ENCODE results near the gene ADORA2A. TPM values are rescaled to one million over a fixed set of nuclear protein-coding genes. Genes with fewer than 3 reads are reported as not detected.

Gene ADORA2A
- total and polyA plus RNA-seq, 2 of the 8 experiments (the other 6 are each of a cell fraction or from before 2014, with no cell fraction given), result 7.1 to 20.3 TPM

GRCh38 chr22:24467340-24467739, 39.9 kb downstream of the ADORA2A start:
- FAIRE-seq (no peak), DNase-seq (ENCODE audit: low read depth in 1 of 2, low spot score in 2 of 2) (no peak)
- no peak overlapping the region for H3K4me3 ChIP-seq (ENCODE audit: extremely low read depth in 1 of 4, insufficient read depth in 2 of 4, low read depth in 3 of 4, low read length in 4 of 4)
- H3K56ac ChIP-seq (replicated peaks; ENCODE audit: insufficient read length, low read depth, low read length), result no peak overlapping the region
- no peak overlapping the region for H3K23ac ChIP-seq (ENCODE audit: insufficient read length)
- no peak overlapping the region for H3K18ac ChIP-seq (ENCODE audit: extremely low read depth, low read length)
- no peak overlapping the region for H2BK120ac ChIP-seq (replicated peaks; ENCODE audit: low read depth, low read length)
- H2BK20ac ChIP-seq (ENCODE audit: low read length), result no peak overlapping the region
- H3K9ac ChIP-seq (replicated peaks in 1 of 4; ENCODE audit: extremely low read depth in 1 of 4, low read depth in 3 of 4, low read length in 3 of 4), result no peak overlapping the region
- no peaks in the 10 kb centered on the region for H3K79me2 ChIP-seq (ENCODE audit: control insufficient read depth in 1 of 2, insufficient read depth in 2 of 2, low read length in 2 of 2)
- no peaks in the 10 kb centered on the region for H3K27me3 ChIP-seq (replicated peaks in 1 of 4; ENCODE audit: control insufficient read depth in 3 of 4, extremely low read depth in 1 of 4, insufficient read depth in 3 of 4, low read length in 3 of 4)
- CTCF ChIA-PET (ENCODE audit: partially characterized antibody), result interaction anchor here (0.8 to 1.8 kb wide), 3 partner anchors 12 to 45 kb away, joined by 3 to 4 read pairs (median 3); no protein-coding TSS in a partner anchor
- no peaks in the 10 kb centered on the region for H3K36me3 ChIP-seq (ENCODE audit: control insufficient read depth in 2 of 4, insufficient read depth in 4 of 4, low read length in 3 of 4)
- no peak overlapping the region for H3K4ac ChIP-seq (replicated peaks; ENCODE audit: insufficient read length, low read depth, low read length)
- no peaks in the 10 kb centered on the region for H3K79me1 ChIP-seq (ENCODE audit: low read depth, low read length)
- no peaks in the 10 kb centered on the region for H3K23me2 ChIP-seq (ENCODE audit: low read depth, low read length)
- TF ChIP-seq SIX5 (IDR thresholded peaks at IDR 0.05; ENCODE audit: low read depth, low read length) (no peak), SUZ12 (IDR thresholded peaks at IDR 0.05; ENCODE audit: low read length) (no peak)
- H3K27ac ChIP-seq (ENCODE audit: low read depth, low read length), result no peak overlapping the region
- H2BK5ac ChIP-seq (ENCODE audit: low read depth, low read length), result no peak overlapping the region
- H2AFZ ChIP-seq (ENCODE audit: low read length), result no peak overlapping the region
- H3K4me1 ChIP-seq (replicated peaks in 1 of 4; ENCODE audit: control insufficient read depth in 3 of 4, insufficient read depth in 4 of 4, low read length in 3 of 4), result peaks cover 4 to 8% (median 6%) of the 10 kb centered on the region in 4 experiments; a peak in 5 of 7 replicates
- no peak overlapping the region for H2AK5ac ChIP-seq (ENCODE audit: low read depth, low read length)
- H3K9me3 ChIP-seq (ENCODE audit: insufficient read depth in 2 of 2, low read depth in 1 of 2, low read length in 1 of 2), result no peaks in the 10 kb centered on the region
- H4K5ac ChIP-seq (ENCODE audit: insufficient read length, low read depth, low read length), result no peak overlapping the region
- no peak overlapping the region for H4K8ac ChIP-seq (ENCODE audit: extremely low read depth, insufficient read depth, low read length)
- no peaks in the 10 kb centered on the region for H4K20me1 ChIP-seq (replicated peaks in 1 of 2; ENCODE audit: control insufficient read depth in 1 of 2, insufficient read depth in 2 of 2, low read length in 2 of 2)
- no peak overlapping the region for H3K14ac ChIP-seq (ENCODE audit: insufficient read length)
- peak overlapping the region; percentile 17 to 35; a peak in 2 of 4 replicates for H3K4me2 ChIP-seq (ENCODE audit: insufficient read depth in 1 of 2, low read depth in 2 of 2, low read length in 2 of 2)
- WGBS, 2 experiments (ENCODE audit: extremely low coverage in 1 of 2, insufficient coverage in 1 of 2, insufficient read length in 1 of 2, insufficient replicate concordance in 2 of 2, low coverage in 1 of 2, low lambda C conversion rate in 2 of 2, missing lambda C conversion rate in 1 of 2), result 80% methylated on average over 2 of the region's 2 CpGs; no CpG with 5 or more reads in 1 of the 2 experiments
- H4K91ac ChIP-seq (replicated peaks; ENCODE audit: insufficient read length, low read length), result no peak overlapping the region
- no peak overlapping the region for H2BK15ac ChIP-seq (ENCODE audit: low read length)
- POLR2A ChIA-PET (ENCODE audit: partially characterized antibody), result no interaction called here
- no peak overlapping the region for H2BK12ac ChIP-seq (ENCODE audit: low read depth, low read length)
